ENCODE results near the gene MAST4.
A peak's percentile ranks its signal among the peaks of the same experiment; 100 is the strongest.

The MAST4 gene

DNA sequence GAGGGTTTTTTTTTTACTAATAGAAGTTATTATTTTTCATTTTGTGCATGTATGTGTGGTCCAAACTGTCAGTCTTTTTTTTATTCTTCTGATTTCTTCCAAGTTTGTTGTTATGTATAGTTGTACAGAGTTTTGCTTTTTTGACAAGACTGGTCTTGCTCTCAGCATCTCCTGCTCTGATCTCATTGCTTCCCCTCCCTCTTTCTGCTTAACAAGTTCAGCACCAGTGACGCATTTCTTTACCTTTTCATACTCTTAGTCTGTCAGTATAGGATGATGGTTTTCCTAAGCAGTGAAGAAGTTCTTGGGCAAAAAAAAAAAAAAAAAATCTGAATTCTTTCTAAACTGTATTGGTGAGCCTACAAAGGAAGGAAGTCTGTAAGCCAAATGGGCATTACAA is 465.3 kb downstream of the MAST4 start:
- TF ChIP-seq, protein P1, sequence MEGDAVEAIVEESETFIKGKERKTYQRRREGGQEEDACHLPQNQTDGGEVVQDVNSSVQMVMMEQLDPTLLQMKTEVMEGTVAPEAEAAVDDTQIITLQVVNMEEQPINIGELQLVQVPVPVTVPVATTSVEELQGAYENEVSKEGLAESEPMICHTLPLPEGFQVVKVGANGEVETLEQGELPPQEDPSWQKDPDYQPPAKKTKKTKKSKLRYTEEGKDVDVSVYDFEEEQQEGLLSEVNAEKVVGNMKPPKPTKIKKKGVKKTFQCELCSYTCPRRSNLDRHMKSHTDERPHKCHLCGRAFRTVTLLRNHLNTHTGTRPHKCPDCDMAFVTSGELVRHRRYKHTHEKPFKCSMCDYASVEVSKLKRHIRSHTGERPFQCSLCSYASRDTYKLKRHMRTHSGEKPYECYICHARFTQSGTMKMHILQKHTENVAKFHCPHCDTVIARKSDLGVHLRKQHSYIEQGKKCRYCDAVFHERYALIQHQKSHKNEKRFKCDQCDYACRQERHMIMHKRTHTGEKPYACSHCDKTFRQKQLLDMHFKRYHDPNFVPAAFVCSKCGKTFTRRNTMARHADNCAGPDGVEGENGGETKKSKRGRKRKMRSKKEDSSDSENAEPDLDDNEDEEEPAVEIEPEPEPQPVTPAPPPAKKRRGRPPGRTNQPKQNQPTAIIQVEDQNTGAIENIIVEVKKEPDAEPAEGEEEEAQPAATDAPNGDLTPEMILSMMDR (conservative IDR thresholded peaks at IDR 0.05; ENCODE audit: control insufficient read depth, insufficient read depth, low read depth, low read length) = no peak
- no peak for DNase-seq (ENCODE audit: low read depth)
- H3K4me3 ChIP-seq (ENCODE audit: control insufficient read depth, low read depth, low read length) = no peak overlapping the region

DNA sequence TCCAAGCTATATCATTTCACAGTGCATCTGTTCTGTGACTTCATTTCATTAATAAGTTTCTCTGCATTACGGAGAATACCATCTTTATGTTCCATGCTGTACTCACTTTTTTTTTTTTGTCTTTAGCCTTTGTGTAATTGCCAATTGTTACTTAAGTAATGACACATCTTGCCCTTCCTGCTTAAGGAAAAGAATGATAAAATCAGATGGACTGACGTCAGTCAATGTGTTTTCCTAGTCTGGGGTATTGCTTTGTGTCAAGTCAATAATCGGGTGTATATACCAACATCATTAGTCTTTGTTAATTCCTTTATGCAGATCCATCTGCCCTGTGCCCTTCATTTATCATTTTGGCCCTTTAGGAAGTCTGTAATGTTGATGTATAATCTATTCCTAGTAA is 466.9 kb downstream of the MAST4 start:
- TF ChIP-seq, protein P1 (conservative IDR thresholded peaks at IDR 0.05; ENCODE audit: control insufficient read depth, insufficient read depth, low read depth, low read length) = no peak
- DNase-seq (ENCODE audit: low read depth) = no peak

DNA sequence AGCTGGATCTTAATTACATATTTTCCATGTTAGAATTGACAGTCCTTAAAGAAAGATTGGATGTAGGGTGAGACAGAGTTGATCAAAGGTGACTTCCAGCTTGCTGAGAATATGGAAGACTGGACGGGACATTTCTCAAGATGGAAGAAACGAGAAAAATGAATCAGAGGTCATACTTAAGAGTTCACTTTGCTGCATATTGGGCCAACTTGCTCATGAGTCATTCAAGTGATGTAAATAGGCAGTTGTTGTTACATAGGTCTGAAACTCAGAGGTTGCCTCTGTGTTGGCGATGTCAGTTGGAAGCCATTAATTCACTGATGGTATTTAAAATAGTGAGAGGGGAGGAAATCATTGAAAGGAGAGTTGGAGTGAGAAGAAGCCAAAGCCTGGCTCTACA is 467.6 kb downstream of the MAST4 start:
- TF ChIP-seq, protein P1 (conservative IDR thresholded peaks at IDR 0.05; ENCODE audit: control insufficient read depth, insufficient read depth, low read depth, low read length) = no peak
- DNase-seq (ENCODE audit: low read depth) = peak; percentile 84
- no peak overlapping the region for H3K4me3 ChIP-seq (ENCODE audit: control insufficient read depth, low read depth, low read length)

More for the DNA sequence above, 466.9 kb downstream of the MAST4 start:
- H3K4me3 ChIP-seq (ENCODE audit: control insufficient read depth, low read depth, low read length) = no peak overlapping the region

DNA sequence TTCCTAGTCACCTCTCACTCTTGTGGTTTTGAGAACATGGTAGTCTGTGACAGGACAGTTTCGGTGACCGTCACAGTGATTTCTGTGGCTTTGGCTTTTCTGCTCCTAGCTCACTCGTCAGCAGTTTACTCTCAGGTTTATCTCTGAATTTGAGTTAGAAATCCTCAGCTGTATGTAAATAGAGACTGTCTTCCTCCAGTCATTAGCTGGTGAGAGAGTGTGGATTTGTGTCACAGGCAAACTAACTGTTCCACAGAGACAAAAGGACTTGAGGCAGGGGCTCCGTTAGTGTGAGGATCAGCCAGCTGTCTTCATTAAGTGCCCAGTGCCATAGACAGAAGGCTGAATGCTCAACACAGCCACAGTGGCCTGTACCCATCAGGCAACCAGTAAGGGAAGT is 469.0 kb downstream of the MAST4 start:
- DNase-seq (ENCODE audit: low read depth) = no peak
- H3K4me3 ChIP-seq (ENCODE audit: control insufficient read depth, low read depth, low read length) = no peak overlapping the region
- TF ChIP-seq, protein P1 (conservative IDR thresholded peaks at IDR 0.05; ENCODE audit: control insufficient read depth, insufficient read depth, low read depth, low read length) = no peak

DNA sequence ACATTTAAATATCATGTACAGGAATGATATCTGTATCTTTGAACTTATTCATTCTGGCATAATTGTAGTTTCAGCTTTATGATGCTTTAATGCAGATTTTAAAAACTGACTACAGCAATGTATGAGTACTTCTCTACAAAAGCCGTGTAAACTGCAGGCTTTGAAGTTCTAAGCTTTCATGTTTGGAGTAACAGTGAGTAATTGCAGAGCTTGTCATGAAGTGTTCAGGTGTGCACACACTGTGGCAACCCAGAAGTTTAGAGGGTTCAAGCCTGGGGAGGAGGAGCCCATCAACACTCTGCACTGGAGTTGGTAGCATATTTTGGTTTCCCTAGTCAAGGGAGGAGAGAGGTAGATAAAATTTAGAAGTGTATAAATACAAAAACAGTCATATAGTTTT is 469.5 kb downstream of the MAST4 start:
- DNase-seq (ENCODE audit: low read depth) = no peak
- no peak overlapping the region for H3K4me3 ChIP-seq (ENCODE audit: control insufficient read depth, low read depth, low read length)
- TF ChIP-seq, protein P1 (conservative IDR thresholded peaks at IDR 0.05; ENCODE audit: control insufficient read depth, insufficient read depth, low read depth, low read length) = no peak

DNA sequence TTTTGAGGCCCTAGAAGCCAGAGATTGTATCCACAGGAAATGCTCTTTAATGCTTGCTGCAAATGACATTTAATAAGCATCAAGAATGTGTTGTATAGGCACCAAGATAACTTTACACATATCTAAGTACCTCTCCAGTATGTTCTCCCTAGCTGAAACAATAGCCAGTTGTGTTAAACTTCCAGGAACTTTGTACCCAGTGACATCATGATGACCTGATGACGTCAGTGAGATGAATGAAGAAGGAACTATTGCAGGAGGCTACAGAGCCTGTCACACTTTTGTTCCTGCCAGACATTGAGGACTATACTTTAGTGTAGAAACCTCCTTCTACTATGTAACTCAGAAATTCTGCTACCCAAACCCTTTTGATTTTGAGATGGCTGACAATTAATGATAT is 470.6 kb downstream of the MAST4 start:
- peak; percentile 24 for DNase-seq (ENCODE audit: low read depth)
- no peak overlapping the region for H3K4me3 ChIP-seq (ENCODE audit: control insufficient read depth, low read depth, low read length)
- TF ChIP-seq, protein P1 (conservative IDR thresholded peaks at IDR 0.05; ENCODE audit: control insufficient read depth, insufficient read depth, low read depth, low read length) = no peak

DNA sequence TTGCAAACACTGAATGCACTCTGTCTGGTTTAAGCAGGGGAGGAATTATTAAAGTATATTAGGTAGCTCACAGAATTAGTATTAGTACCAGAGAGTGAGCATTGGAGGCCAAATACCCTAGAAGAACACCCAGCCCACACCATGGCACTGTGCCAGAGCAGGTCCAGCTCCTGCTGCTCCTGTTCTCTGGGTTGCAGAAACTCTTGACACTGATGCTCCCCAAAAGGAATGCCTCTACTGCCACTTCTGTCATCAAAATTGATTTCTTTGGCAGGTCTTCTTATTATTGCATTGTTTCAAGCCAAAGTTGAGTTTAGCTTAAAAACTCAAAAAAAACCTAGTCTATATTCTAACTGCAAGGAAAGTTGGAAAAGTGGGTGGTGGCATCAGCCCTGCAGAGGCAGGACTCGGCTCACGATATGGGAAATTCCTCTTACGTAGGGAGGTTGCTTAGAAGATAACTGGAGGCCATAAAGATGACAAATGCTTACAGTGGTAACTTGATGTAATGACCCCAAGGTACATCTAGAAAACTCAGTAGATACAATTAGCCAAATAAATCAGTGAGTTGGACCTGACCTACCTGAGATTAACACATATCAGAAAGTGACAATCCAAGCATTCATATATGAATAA is 477.0 kb downstream of the MAST4 start:
- TF ChIP-seq, protein P1 (conservative IDR thresholded peaks at IDR 0.05; ENCODE audit: control insufficient read depth, insufficient read depth, low read depth, low read length) = no peak

More for the DNA sequence above, 477.0 kb downstream of the MAST4 start:
- no peak for DNase-seq (ENCODE audit: low read depth)
- no peak overlapping the region for H3K4me3 ChIP-seq (ENCODE audit: control insufficient read depth, low read depth, low read length)
